ENCODE results near the gene OCRL.

The OCRL gene

DNA sequence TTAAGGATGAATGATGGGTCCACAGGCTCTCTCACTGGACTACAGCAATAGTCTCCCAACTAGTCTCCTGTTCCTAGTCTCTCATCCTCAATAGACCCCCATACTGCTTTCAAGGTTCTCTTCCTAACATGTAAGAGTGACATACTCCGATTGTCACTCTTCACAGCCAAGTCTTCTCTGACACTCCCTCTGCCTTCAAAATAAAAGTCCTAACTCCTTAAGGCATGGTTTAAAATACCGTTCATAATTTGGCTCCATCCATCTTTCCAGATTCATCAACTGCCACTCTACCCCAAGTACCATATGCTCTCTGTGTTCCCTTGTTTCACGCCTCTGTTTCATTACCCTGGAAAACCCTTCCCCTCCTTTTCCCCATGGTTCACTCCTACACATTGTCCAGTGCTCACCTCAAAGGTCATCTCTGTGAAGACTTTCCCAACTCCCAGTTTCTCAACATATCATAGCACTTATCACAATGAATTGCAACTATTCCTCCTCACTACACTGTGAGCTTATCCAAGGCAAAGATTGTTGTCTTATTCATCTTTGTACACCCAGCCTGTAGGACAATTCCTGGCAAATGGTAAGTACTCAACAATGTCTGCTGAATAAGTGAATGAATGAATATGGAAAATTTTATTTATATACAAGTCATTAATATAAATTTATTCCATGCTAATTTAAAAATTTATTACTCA, 42.8 kb upstream of the OCRL start:
- DNase-seq: no peak
- Histone ChIP-seq H3K4me1 (no peaks in the 10 kb centered on the region), H3K36me3 (no peaks in the 10 kb centered on the region), H3K4me3 (ENCODE audit: low read depth, low read length) (no peak overlapping the region), H3K27me3 (no peaks in the 10 kb centered on the region), H3K9me3 (no peaks in the 10 kb centered on the region)
- TF ChIP-seq, protein P1, sequence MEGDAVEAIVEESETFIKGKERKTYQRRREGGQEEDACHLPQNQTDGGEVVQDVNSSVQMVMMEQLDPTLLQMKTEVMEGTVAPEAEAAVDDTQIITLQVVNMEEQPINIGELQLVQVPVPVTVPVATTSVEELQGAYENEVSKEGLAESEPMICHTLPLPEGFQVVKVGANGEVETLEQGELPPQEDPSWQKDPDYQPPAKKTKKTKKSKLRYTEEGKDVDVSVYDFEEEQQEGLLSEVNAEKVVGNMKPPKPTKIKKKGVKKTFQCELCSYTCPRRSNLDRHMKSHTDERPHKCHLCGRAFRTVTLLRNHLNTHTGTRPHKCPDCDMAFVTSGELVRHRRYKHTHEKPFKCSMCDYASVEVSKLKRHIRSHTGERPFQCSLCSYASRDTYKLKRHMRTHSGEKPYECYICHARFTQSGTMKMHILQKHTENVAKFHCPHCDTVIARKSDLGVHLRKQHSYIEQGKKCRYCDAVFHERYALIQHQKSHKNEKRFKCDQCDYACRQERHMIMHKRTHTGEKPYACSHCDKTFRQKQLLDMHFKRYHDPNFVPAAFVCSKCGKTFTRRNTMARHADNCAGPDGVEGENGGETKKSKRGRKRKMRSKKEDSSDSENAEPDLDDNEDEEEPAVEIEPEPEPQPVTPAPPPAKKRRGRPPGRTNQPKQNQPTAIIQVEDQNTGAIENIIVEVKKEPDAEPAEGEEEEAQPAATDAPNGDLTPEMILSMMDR (IDR thresholded peaks at IDR 0.05; ENCODE audit: low read depth, low read length): no peak

DNA sequence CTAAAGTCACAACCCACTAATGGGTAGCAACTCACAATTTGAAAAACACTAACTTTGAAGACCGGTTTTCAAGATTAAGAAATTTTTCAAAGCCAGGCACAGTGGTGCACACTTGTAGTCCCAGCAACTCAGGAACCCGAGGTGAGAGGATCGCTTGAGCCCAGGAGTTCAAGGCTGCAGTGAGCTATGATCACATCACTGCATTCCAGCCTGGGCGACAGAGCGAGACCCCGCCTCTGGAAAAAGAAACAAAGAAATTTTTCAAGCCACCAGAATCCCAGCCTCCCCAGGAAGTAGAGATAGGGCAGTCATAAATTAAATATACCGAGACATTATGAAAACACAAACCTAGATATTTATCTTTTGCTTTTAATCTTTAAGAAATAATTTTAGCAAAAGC, 29.7 kb upstream of the OCRL start:
- no peak for DNase-seq
- Histone ChIP-seq H3K4me3 (ENCODE audit: low read depth, low read length) (no peak overlapping the region), H3K9me3 (no peaks in the 10 kb centered on the region), H3K36me3 (no peaks in the 10 kb centered on the region), H3K4me1 (no peaks in the 10 kb centered on the region), H3K27me3 (no peaks in the 10 kb centered on the region)
- TF ChIP-seq, protein P1 (IDR thresholded peaks at IDR 0.05; ENCODE audit: low read depth, low read length): no peak

DNA sequence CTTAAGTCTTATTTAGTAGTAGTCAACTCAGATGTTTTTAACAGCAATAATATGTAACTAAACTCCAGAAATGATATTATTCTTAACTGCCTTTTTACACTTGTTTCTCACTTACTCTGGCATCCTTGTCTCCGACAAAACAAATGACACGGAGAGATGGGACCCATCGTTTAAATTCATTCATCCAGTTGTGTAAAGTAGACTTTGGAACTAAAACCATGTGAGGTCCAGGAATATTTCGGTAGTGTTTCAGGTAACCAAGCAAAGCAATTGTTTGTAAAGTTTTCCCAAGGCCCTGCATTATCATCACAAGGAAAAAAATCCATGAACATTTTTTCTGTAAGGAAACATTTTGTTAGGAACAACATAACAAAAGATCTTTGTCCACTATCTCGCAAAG, 28.4 kb upstream of the OCRL start:
- Histone ChIP-seq H3K9me3 (no peaks in the 10 kb centered on the region), H3K4me3 (ENCODE audit: low read depth, low read length) (no peak overlapping the region), H3K27me3 (no peaks in the 10 kb centered on the region), H3K4me1 (no peaks in the 10 kb centered on the region), H3K36me3 (no peaks in the 10 kb centered on the region)
- no peak for DNase-seq
- TF ChIP-seq, protein P1 (IDR thresholded peaks at IDR 0.05; ENCODE audit: low read depth, low read length): no peak

DNA sequence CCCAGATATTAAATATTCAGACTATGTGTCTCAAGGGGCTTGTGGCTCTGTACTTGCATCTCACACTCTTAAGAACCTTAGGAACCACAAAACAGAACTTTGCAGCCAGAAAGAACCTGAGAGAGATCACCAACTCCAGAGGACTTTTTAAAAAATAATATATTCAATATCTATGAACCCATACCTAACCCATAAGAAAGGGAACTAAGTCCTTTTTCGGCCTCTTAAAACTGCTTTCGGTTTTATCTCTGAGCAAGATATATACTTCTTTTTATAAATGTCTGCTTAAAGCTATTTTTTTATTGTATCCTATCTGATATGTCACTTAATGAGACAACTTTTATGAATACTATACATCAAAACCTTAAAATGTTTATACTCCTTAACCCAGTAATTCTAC, 27.6 kb upstream of the OCRL start:
- Histone ChIP-seq H3K9me3 (no peaks in the 10 kb centered on the region), H3K4me1 (no peaks in the 10 kb centered on the region), H3K36me3 (no peaks in the 10 kb centered on the region), H3K27me3 (no peaks in the 10 kb centered on the region), H3K4me3 (ENCODE audit: low read depth, low read length) (no peak overlapping the region)
- no peak for DNase-seq
- TF ChIP-seq, protein P1 (IDR thresholded peaks at IDR 0.05; ENCODE audit: low read depth, low read length): no peak

DNA sequence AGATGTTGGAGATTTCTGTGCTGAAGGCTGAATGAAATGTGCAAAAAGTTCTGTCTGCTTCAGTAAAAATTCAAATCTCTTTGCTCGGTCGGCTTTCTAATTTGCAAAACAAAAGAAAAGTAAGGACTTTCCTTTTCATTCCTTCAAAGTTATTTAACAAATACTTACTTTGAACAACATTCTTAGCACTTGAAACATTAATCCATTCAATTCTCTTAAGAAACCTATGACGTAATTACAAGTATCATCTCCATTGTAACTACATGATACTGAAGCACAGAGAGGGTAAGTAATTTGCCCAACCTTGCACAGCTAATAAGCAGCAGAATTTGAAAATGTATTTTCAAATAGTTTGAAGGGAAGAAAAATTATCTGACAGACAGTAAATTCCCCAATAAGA, 23.7 kb upstream of the OCRL start:
- TF ChIP-seq, protein P1 (IDR thresholded peaks at IDR 0.05; ENCODE audit: low read depth, low read length): no peak
- Histone ChIP-seq H3K4me3 (ENCODE audit: low read depth, low read length) (no peak overlapping the region), H3K9me3 (no peaks in the 10 kb centered on the region), H3K27me3 (no peaks in the 10 kb centered on the region), H3K4me1 (no peaks in the 10 kb centered on the region), H3K36me3 (no peaks in the 10 kb centered on the region)
- DNase-seq: no peak

DNA sequence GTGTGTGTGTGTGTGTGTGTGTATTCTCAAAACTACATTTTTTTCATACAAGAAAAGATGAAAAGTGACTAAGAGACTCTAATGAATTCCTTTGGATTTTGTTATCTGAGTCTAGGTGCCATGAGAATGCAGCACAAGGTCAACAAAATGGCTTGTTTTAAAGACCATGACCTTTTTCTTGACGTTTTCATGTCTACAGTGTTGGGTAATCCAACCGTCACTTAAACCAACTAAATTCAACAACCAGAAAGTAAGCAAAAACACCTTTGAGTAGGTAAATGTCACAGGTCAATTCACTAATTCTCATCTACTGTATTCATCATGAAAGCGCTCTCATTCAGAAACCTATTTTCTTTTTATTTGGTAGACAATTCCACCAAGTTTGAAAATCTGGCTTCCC, 19.9 kb upstream of the OCRL start:
- Histone ChIP-seq H3K4me1 (no peaks in the 10 kb centered on the region), H3K36me3 (no peaks in the 10 kb centered on the region), H3K4me3 (ENCODE audit: low read depth, low read length) (no peak overlapping the region), H3K9me3 (no peaks in the 10 kb centered on the region), H3K27me3 (no peaks in the 10 kb centered on the region)
- DNase-seq: no peak
- TF ChIP-seq, protein P1 (IDR thresholded peaks at IDR 0.05; ENCODE audit: low read depth, low read length): no peak
